Epithelial cell of prostate (primary cell): Measurements from ENCODE around the gene MARK2.

ENCODE experiments used
- DNase-seq: peaks from one replicate; pipeline ENCODE4 v3.0.0-alpha.2; 2011; ENCODE audit warnings: low read depth, low spot score
- H3K27ac ChIP-seq: fragments of 450-650 bp; 2 replicates; pipeline ENCODE4 v1.5.1; 2017; ENCODE audit warnings: mild to moderate bottlenecking

The MARK2 gene

GRCh38 chr11:63919267-63920125 is 80.6 kb downstream of the MARK2 start:
- H3K27ac ChIP-seq, result no peak overlapping the region
- DNase-seq, result no peak

GRCh38 chr11:63920126-63920938 is 81.4 kb downstream of the MARK2 start:
- H3K27ac ChIP-seq, result no peak overlapping the region
- no peak for DNase-seq

- no peak for DNase-seq
- H3K27ac ChIP-seq, result no peak overlapping the region
These were observed 82.1 kb downstream of the MARK2 start for GRCh38 chr11:63920939-63921417.

GRCh38 chr11:63922673-63923192 is 83.8 kb downstream of the MARK2 start:
- no peak overlapping the region for H3K27ac ChIP-seq
- no peak for DNase-seq

GRCh38 chr11:63923319-63923718 is 84.4 kb downstream of the MARK2 start:
- no peak for DNase-seq
- no peak overlapping the region for H3K27ac ChIP-seq

- no peak for DNase-seq
- no peak overlapping the region for H3K27ac ChIP-seq
These were observed 90.7 kb downstream of the MARK2 start for GRCh38 chr11:63929616-63930015.

GRCh38 chr11:63931045-63931444 is 92.1 kb downstream of the MARK2 start:
- no peak for DNase-seq
- H3K27ac ChIP-seq, result no peak overlapping the region

- H3K27ac ChIP-seq, result no peak overlapping the region
- DNase-seq, result no peak
These were observed 93.0 kb downstream of the MARK2 start for GRCh38 chr11:63931876-63932275.

- no peak overlapping the region for H3K27ac ChIP-seq
- no peak for DNase-seq
These were observed 94.5 kb downstream of the MARK2 start for GRCh38 chr11:63933459-63933858.

- DNase-seq, result no peak
- H3K27ac ChIP-seq, result peak overlapping the region; percentile 40
These were observed 99.0 kb downstream of the MARK2 start for GRCh38 chr11:63937713-63938478.

- peak; percentile 74 for DNase-seq
- peak within 1 kb of the TSS; percentile 40 for H3K27ac ChIP-seq
These were observed 99.8 kb downstream of the MARK2 start, which contains the start of gene NAA40 for GRCh38 chr11:63938479-63939396. Gene NAA40 (plus strand): TSS chr11:63939002. CDS start chr11:63939097, 95 bp downstream.

- no peak overlapping the region for H3K27ac ChIP-seq
- DNase-seq, result no peak
These were observed 100.5 kb downstream of the MARK2 start for GRCh38 chr11:63939397-63939891.

GRCh38 chr11:63940786-63941185 is 101.9 kb downstream of the MARK2 start:
- no peak for DNase-seq
- H3K27ac ChIP-seq, result no peak overlapping the region

- DNase-seq, result no peak
- H3K27ac ChIP-seq, result no peak overlapping the region
These were observed 103.0 kb downstream of the MARK2 start for GRCh38 chr11:63941901-63942300.

GRCh38 chr11:63942803-63943202 is 103.9 kb downstream of the MARK2 start:
- no peak for DNase-seq
- no peak overlapping the region for H3K27ac ChIP-seq

- no peak overlapping the region for H3K27ac ChIP-seq
- DNase-seq, result no peak
These were observed 106.1 kb downstream of the MARK2 start for GRCh38 chr11:63944987-63945386.

GRCh38 chr11:63945477-63946163 is 106.7 kb downstream of the MARK2 start:
- H3K27ac ChIP-seq, result no peak overlapping the region
- DNase-seq, result no peak

- H3K27ac ChIP-seq, result peak overlapping the region; percentile 88
- no peak for DNase-seq
These were observed 113.0 kb downstream of the MARK2 start for GRCh38 chr11:63951779-63952536.
